Gastroesophageal sphincter (tissue), 3 donors: ENCODE measurements around the gene LARP6.

ENCODE experiments used
- CTCF ChIP-seq, 4 experiments: fragments of 200-600 bp in 2 of 4; fragments of 450-650 bp in 2 of 4; sonication (generic) in 1 of 4; IDR thresholded peaks; one replicate each; pipeline ENCODE4 v1.5.1; 2017 to 2019; ENCODE audit warnings: antibody characterized with exemption in 4 of 4, mild to moderate bottlenecking in 2 of 4, moderate library complexity in 2 of 4
- POLR2AphosphoS5 ChIP-seq: sonication (generic); formaldehyde crosslinking; IDR thresholded peaks from one replicate; pipeline ENCODE4 v1.6.1; 2017; ENCODE audit warnings: antibody characterized with exemption

DNA sequence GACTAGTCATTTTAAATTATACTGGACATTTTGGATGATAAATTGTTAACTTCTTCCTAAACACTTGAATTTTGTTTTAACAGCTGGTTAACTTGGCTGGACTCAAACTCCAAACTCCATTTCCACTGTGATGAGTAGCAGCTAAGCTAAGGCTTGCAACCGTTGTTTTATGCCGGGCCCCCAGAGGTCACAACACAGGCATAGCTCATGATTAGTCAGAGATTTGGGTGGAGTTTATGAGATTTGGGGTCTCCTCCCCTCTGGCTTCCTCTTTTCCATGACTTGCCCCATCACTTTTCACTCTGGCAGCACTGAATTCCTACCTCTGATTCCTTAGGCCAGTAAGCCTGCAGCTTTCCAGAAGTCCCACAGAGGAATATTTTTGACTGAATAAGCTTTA is 25.4 kb upstream of the LARP6 start:
- TF ChIP-seq CTCF (IDR thresholded peaks at IDR 0.05) (no peak), POLR2AphosphoS5 (no peak)
